Chondrocyte (in vitro differentiated cells): ENCODE data around the gene RANBP3L. TPM values are rescaled to one million over a fixed set of nuclear protein-coding genes. Genes with fewer than 3 reads are reported as not detected.

ENCODE experiments used
- DNase-seq: peaks from one replicate; pipeline ENCODE4 v3.0.0; 2021; ENCODE audit warnings: mixed read lengths, low spot score
- H3K27ac Mint-ChIP-seq: one replicate; pipeline ENCODE4 v1.8.0; 2021; ENCODE audit warnings: mild to moderate bottlenecking, moderate library complexity, mixed read lengths; ENCODE audit not compliant: unreplicated experiment
- H3K27me3 Mint-ChIP-seq: 2 replicates; pipeline ENCODE4 v1.8.0; 2021; ENCODE audit warnings: low read depth, mixed read lengths
- H3K36me3 Mint-ChIP-seq: 2 replicates; pipeline ENCODE4 v1.8.0; 2021; ENCODE audit warnings: low read depth, mixed read lengths
- H3K4me1 Mint-ChIP-seq: 2 replicates; pipeline ENCODE4 v1.8.0; 2021; ENCODE audit warnings: low read depth, mild to moderate bottlenecking, mixed read lengths
- H3K4me3 Mint-ChIP-seq: one replicate; pipeline ENCODE4 v1.8.0; 2021; ENCODE audit warnings: mild to moderate bottlenecking, moderate library complexity, mixed read lengths; ENCODE audit not compliant: unreplicated experiment
- H3K9me3 Mint-ChIP-seq: 2 replicates; pipeline ENCODE4 v1.8.0; 2021; ENCODE audit warnings: low read depth, mixed read lengths
- CTCF ChIP-seq: fragments of 200-600 bp; sonication (generic); IDR thresholded peaks from 2 replicates; pipeline ENCODE4 v1.5.0; 2021; ENCODE audit warnings: antibody characterized with exemption, mild to moderate bottlenecking, moderate library complexity
- total RNA-seq: library from RNA; stranded (reverse); gene quantifications from 3 replicates; pipeline ENCODE4 v1.2.1, GENCODE V29; 2021

RANBP3L gene
- total RNA-seq, 1 donor from 2014 or later = 1.2 TPM

GRCh38 chr5:36272136-36272690, 29.5 kb downstream of the RANBP3L start:
- DNase-seq = no peak
- Mint-ChIP-seq H3K36me3 (no peaks in the 10 kb centered on the region), H3K27me3 (no peaks in the 10 kb centered on the region), H3K4me3 (no peak overlapping the region), H3K27ac (no peak overlapping the region), H3K9me3 (no peaks in the 10 kb centered on the region), H3K4me1 (peaks cover 7% of the 10 kb centered on the region)
- no peak for TF ChIP-seq CTCF

- Mint-ChIP-seq H3K9me3 (no peaks in the 10 kb centered on the region), H3K27ac (no peak overlapping the region), H3K4me1 (no peaks in the 10 kb centered on the region), H3K36me3 (no peaks in the 10 kb centered on the region), H3K4me3 (no peak overlapping the region), H3K27me3 (no peaks in the 10 kb centered on the region)
- DNase-seq = no peak
- no peak for TF ChIP-seq CTCF
These were observed 30.7 kb downstream of the RANBP3L start for GRCh38 chr5:36270876-36271575.

GRCh38 chr5:36270175-36270574, 31.5 kb downstream of the RANBP3L start:
- Mint-ChIP-seq H3K27ac (no peak overlapping the region), H3K27me3 (no peaks in the 10 kb centered on the region), H3K9me3 (no peaks in the 10 kb centered on the region), H3K4me1 (no peaks in the 10 kb centered on the region), H3K4me3 (no peak overlapping the region), H3K36me3 (no peaks in the 10 kb centered on the region)
- no peak for TF ChIP-seq CTCF
- no peak for DNase-seq

GRCh38 chr5:36269478-36269877, 32.2 kb downstream of the RANBP3L start:
- H3K27ac Mint-ChIP-seq = no peak overlapping the region
- H3K36me3 Mint-ChIP-seq = no peaks in the 10 kb centered on the region
- no peak overlapping the region for H3K4me3 Mint-ChIP-seq
- no peaks in the 10 kb centered on the region for H3K27me3 Mint-ChIP-seq
- no peaks in the 10 kb centered on the region for H3K9me3 Mint-ChIP-seq
- DNase-seq = no peak
- no peaks in the 10 kb centered on the region for H3K4me1 Mint-ChIP-seq
- TF ChIP-seq CTCF = no peak

- Mint-ChIP-seq H3K27me3 (no peaks in the 10 kb centered on the region), H3K36me3 (no peaks in the 10 kb centered on the region), H3K4me1 (no peaks in the 10 kb centered on the region), H3K4me3 (no peak overlapping the region), H3K27ac (no peak overlapping the region), H3K9me3 (no peaks in the 10 kb centered on the region)
- no peak for TF ChIP-seq CTCF
- no peak for DNase-seq
These were observed 33.8 kb downstream of the RANBP3L start for GRCh38 chr5:36267905-36268304.
